ENCODE measurements around the gene SHOC2. TPM values are rescaled to one million over a fixed set of nuclear protein-coding genes. Genes with fewer than 3 reads are reported as not detected.

SHOC2 gene
- total RNA-seq, 4 donors from 2014 or later: 38.6 to 124 (median 68.2) TPM

DNA sequence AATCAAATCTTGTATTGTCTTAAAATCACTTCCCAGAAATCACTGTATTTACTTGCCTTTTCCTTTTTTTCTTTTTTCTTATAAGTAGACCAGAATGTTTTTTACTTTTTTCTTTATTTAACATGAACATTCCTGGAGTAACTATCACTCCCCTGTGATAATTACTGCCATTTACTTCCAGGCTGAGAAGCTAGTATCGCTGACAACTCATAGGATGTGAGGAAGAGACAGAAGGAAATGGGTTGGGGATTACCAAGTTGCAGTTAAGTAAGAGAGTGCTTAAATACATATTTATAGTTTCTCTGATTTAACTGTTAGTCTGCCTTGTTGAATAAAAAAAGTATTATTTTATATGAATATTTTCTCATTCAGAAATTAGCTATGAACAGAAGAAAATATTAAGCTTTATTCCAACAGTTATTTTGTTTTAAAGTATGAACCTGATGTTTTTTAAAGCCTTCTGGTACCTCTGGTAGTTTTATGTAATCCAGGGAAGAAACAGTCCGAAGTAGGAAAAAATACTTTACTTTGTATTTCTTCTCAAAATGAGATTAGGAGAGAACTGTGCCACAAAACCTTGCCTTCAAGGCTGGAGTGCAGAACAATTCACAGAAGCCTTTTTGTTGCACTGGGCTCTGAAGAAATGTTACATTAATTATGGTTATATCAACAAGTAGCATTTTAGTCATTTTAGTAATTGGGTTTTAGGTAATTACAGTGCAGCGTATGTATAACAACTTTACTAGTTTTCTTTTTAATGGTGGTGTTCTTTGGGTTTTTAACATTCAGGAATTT is 72.8 kb downstream of the SHOC2 start:
- no peak overlapping the region for H3K27ac ChIP-seq
- TF ChIP-seq CTCF (IDR thresholded peaks at IDR 0.05) (no peak), POLR2A (IDR thresholded peaks at IDR 0.05) (no peak)
- no peaks in the 10 kb centered on the region for H3K36me3 ChIP-seq
- H3K27me3 ChIP-seq: no peaks in the 10 kb centered on the region
- DNase-seq: no peak
- no peaks in the 10 kb centered on the region for H3K9me3 ChIP-seq
- H3K4me3 ChIP-seq: no peak overlapping the region
- no peaks in the 10 kb centered on the region for H3K4me1 ChIP-seq

GRCh38 chr10:110993024-110993693 is 73.8 kb downstream of the SHOC2 start:
- Histone ChIP-seq H3K27ac (no peak overlapping the region), H3K4me1 (no peaks in the 10 kb centered on the region), H3K4me3 (no peak overlapping the region), H3K36me3 (no peaks in the 10 kb centered on the region), H3K27me3 (no peaks in the 10 kb centered on the region), H3K9me3 (no peaks in the 10 kb centered on the region)
- DNase-seq: no peak
- TF ChIP-seq CTCF (IDR thresholded peaks at IDR 0.05) (no peak), POLR2A (IDR thresholded peaks at IDR 0.05) (no peak)

DNA sequence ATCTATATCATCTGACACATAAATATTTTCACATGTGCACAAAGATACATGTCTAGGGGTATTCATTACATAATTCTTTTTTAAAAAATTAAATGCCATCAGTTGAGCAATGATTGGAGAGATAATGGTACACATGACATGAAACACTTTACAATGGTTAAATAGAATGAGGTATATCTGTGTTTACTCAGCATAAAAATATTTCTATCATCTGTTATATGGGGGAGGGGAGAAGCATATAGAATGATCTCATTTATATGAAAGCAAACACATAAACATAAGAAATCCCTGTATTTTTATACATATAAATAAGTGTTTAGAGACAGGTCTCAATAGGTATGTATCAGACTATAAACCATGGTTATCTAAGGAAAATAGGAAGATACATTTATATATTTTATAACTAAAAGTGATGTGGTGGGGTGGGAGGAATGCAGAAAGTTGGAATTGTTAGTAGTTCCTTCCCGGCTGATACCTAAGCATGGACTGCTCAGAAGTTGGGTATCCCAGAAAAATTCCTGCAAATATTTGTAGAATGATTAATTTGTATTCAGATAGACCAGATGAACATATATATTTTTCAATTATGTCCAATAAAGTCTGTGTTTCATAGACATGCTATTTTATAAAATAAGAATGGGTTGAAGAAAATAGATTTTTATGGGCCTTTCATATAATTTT is 75.1 kb downstream of the SHOC2 start:
- TF ChIP-seq POLR2A (IDR thresholded peaks at IDR 0.05) (no peak), CTCF (IDR thresholded peaks at IDR 0.05) (no peak)
- H3K4me3 ChIP-seq: no peak overlapping the region
- DNase-seq: no peak

GRCh38 chr10:110995301-110995700 is 75.9 kb downstream of the SHOC2 start:
- Histone ChIP-seq H3K9me3 (no peaks in the 10 kb centered on the region), H3K36me3 (no peaks in the 10 kb centered on the region), H3K27me3 (no peaks in the 10 kb centered on the region), H3K27ac (no peak overlapping the region), H3K4me1 (no peaks in the 10 kb centered on the region), H3K4me3 (no peak overlapping the region)
- no peak for DNase-seq
- TF ChIP-seq CTCF (IDR thresholded peaks at IDR 0.05) (no peak), POLR2A (IDR thresholded peaks at IDR 0.05) (no peak)

More for the DNA sequence above, 75.1 kb downstream of the SHOC2 start:
- H3K9me3 ChIP-seq: no peaks in the 10 kb centered on the region
- H3K36me3 ChIP-seq: no peaks in the 10 kb centered on the region
- H3K27ac ChIP-seq: no peak overlapping the region
- H3K4me1 ChIP-seq: no peaks in the 10 kb centered on the region
- H3K27me3 ChIP-seq: no peaks in the 10 kb centered on the region

DNA sequence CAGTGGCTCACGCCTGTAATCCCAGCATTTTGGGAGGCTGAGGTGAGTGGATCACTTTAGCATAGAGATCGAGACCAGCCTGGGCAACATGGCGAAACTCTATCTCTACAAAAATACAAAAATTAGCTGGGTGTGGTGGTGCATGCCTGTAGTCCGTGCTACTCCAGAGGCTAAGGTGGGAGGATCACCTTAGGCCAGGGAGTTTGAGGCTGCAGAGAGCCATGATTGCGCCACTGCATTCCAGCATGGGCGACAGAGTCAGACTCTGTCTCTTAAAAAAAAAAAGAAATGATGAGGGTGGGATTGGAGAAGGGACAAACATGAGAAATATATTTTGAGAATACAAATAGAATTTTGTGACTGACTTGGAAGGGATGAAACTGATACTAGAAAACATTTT is 76.9 kb downstream of the SHOC2 start:
- TF ChIP-seq POLR2A (IDR thresholded peaks at IDR 0.05) (no peak), CTCF (IDR thresholded peaks at IDR 0.05) (no peak)
- H3K27ac ChIP-seq: no peak overlapping the region
- H3K4me1 ChIP-seq: no peaks in the 10 kb centered on the region
- no peak for DNase-seq
- H3K27me3 ChIP-seq: no peaks in the 10 kb centered on the region
- H3K4me3 ChIP-seq: no peak overlapping the region
- H3K9me3 ChIP-seq: no peaks in the 10 kb centered on the region
- peaks cover 0 to 2% (median 0%) of the 10 kb centered on the region in 3 donors for H3K36me3 ChIP-seq

Measured in Peyer's patch (tissue), 4 donors.